Tongue (tissue), 2 donors: ENCODE data around the gene TRIM9. TPM values are rescaled to one million over a fixed set of nuclear protein-coding genes. Genes with fewer than 3 reads are reported as not detected.
A peak's percentile ranks its signal among the peaks of the same experiment; 100 is the strongest.

Experiments used
- DNase-seq: peaks from one replicate; pipeline ENCODE4 v3.0.0-alpha.2; 2015
- total RNA-seq: library from RNA; depleted of rRNA; stranded (reverse); fragments of >200 nt; gene quantifications from one replicate; pipeline ENCODE4 v1.2.3, GENCODE V29; 2014

Gene TRIM9
- total RNA-seq, 1 donor from 2014 or later, result 1.1 TPM

- no peak for DNase-seq
Measured at GRCh38 chr14:51056421-51056820, 38.5 kb downstream of the TRIM9 start.

GRCh38 chr14:51053157-51053556 lies 41.7 kb downstream of the TRIM9 start:
- DNase-seq, result no peak

GRCh38 chr14:51044961-51045360 lies 49.9 kb downstream of the TRIM9 start:
- no peak for DNase-seq

GRCh38 chr14:51041883-51042282 lies 53.0 kb downstream of the TRIM9 start:
- DNase-seq, result no peak

GRCh38 chr14:51041108-51041531 lies 53.8 kb downstream of the TRIM9 start:
- DNase-seq, result no peak

- no peak for DNase-seq
Measured at GRCh38 chr14:51039252-51039651, 55.7 kb downstream of the TRIM9 start.

GRCh38 chr14:51035611-51036192 lies 59.2 kb downstream of the TRIM9 start:
- DNase-seq, result no peak

GRCh38 chr14:51028851-51029754 lies 65.8 kb downstream of the TRIM9 start:
- no peak for DNase-seq

GRCh38 chr14:51028361-51028760 lies 66.5 kb downstream of the TRIM9 start:
- DNase-seq, result no peak

- DNase-seq, result no peak
Measured at GRCh38 chr14:51024377-51024776, 70.5 kb downstream of the TRIM9 start.

GRCh38 chr14:51023964-51024363 lies 70.9 kb downstream of the TRIM9 start:
- DNase-seq, result peak; percentile 45

- DNase-seq, result no peak
Measured at GRCh38 chr14:51022769-51023168, 72.1 kb downstream of the TRIM9 start.

- DNase-seq, result peak; percentile 42
Measured at GRCh38 chr14:51020024-51020710, 74.7 kb downstream of the TRIM9 start.

GRCh38 chr14:51019089-51019488 lies 75.8 kb downstream of the TRIM9 start:
- no peak for DNase-seq

- DNase-seq, result no peak
Measured at GRCh38 chr14:51018521-51018920, 76.4 kb downstream of the TRIM9 start.

- DNase-seq, result no peak
Measured at GRCh38 chr14:51014625-51015024, 80.3 kb downstream of the TRIM9 start.

- DNase-seq, result peak; percentile 48
Measured at GRCh38 chr14:51014086-51014485, 80.8 kb downstream of the TRIM9 start.

GRCh38 chr14:51012055-51012454 lies 82.8 kb downstream of the TRIM9 start:
- DNase-seq, result no peak

- peak; percentile 27 for DNase-seq
Measured at GRCh38 chr14:51008446-51008845, 86.5 kb downstream of the TRIM9 start.

- peak; percentile 63 for DNase-seq
Measured at GRCh38 chr14:51006781-51007211, 88.1 kb downstream of the TRIM9 start.

GRCh38 chr14:51006324-51006723 lies 88.6 kb downstream of the TRIM9 start:
- no peak for DNase-seq

GRCh38 chr14:51004801-51005526 lies 89.9 kb downstream of the TRIM9 start:
- DNase-seq, result no peak
